ENCODE data around the gene HDAC5. TPM values are rescaled to one million over a fixed set of nuclear protein-coding genes. Genes with fewer than 3 reads are reported as not detected.
"Not testable (repeated sequence)": the region's sequence is repeated elsewhere in the genome, so short reads cannot be mapped to it uniquely, and the experiment has no call there.

Gene HDAC5
- total RNA-seq, 4 donors from 2014 or later = 42.4 to 71.0 (median 48.4) TPM

GRCh38 chr17:44062871-44063270, 60.6 kb downstream of the HDAC5 start:
- no peak overlapping the region for H3K4me3 ChIP-seq
- no peak for DNase-seq
- H3K36me3 ChIP-seq = peaks cover 0 to 37% (median 0%) of the 10 kb centered on the region in 3 donors
- H3K27me3 ChIP-seq = no peaks in the 10 kb centered on the region
- no peak for TF ChIP-seq POLR2A (IDR thresholded peaks at IDR 0.05)
- no peak for TF ChIP-seq CTCF (IDR thresholded peaks at IDR 0.05)
- no peaks in the 10 kb centered on the region for H3K9me3 ChIP-seq
- H3K27ac ChIP-seq = no peak overlapping the region
- H3K4me1 ChIP-seq = peaks cover 0 to 32% (median 4%) of the 10 kb centered on the region in 4 donors

- Histone ChIP-seq H3K27ac (no peak overlapping the region), H3K4me1 (peaks cover 0 to 19% (median 0%) of the 10 kb centered on the region in 4 donors), H3K36me3 (peaks cover 0 to 46% (median 0%) of the 10 kb centered on the region in 3 donors), H3K27me3 (no peaks in the 10 kb centered on the region), H3K4me3 (no peak overlapping the region), H3K9me3 (no peaks in the 10 kb centered on the region)
- DNase-seq = no peak
- TF ChIP-seq CTCF (IDR thresholded peaks at IDR 0.05) (no peak), POLR2A (IDR thresholded peaks at IDR 0.05) (no peak)
Observed at GRCh38 chr17:44061446-44061845, 62.0 kb downstream of the HDAC5 start.

GRCh38 chr17:44059101-44059892, 64.1 kb downstream of the HDAC5 start:
- H3K9me3 ChIP-seq = no peaks in the 10 kb centered on the region
- no peak for DNase-seq
- H3K27me3 ChIP-seq = no peaks in the 10 kb centered on the region
- H3K4me1 ChIP-seq = peaks cover 0 to 6% (median 0%) of the 10 kb centered on the region in 4 donors
- H3K27ac ChIP-seq = no peak overlapping the region
- H3K4me3 ChIP-seq = no peak overlapping the region
- peaks cover 0 to 58% (median 0%) of the 10 kb centered on the region in 3 donors for H3K36me3 ChIP-seq
- TF ChIP-seq POLR2A (IDR thresholded peaks at IDR 0.05) (no peak), CTCF (IDR thresholded peaks at IDR 0.05) (no peak)

GRCh38 chr17:44053125-44053872, 70.1 kb downstream of the HDAC5 start:
- Histone ChIP-seq H3K27ac (no peak overlapping the region), H3K4me1 (no peaks in the 10 kb centered on the region), H3K9me3 (no peaks in the 10 kb centered on the region), H3K4me3 (no peak overlapping the region), H3K36me3 (peaks cover 0 to 75% (median 0%) of the 10 kb centered on the region in 3 donors), H3K27me3 (no peaks in the 10 kb centered on the region)
- DNase-seq = no peak
- no peak for TF ChIP-seq POLR2A (IDR thresholded peaks at IDR 0.05)
- no peak for TF ChIP-seq CTCF (IDR thresholded peaks at IDR 0.05)

GRCh38 chr17:44049294-44050060, 74.0 kb downstream of the HDAC5 start:
- no peak overlapping the region for H3K4me3 ChIP-seq
- H3K9me3 ChIP-seq = no peaks in the 10 kb centered on the region
- peaks cover 0 to 59% (median 0%) of the 10 kb centered on the region in 3 donors for H3K36me3 ChIP-seq
- H3K27me3 ChIP-seq = no peaks in the 10 kb centered on the region
- H3K4me1 ChIP-seq = no peaks in the 10 kb centered on the region
- DNase-seq = no peak
- H3K27ac ChIP-seq = no peak overlapping the region
- TF ChIP-seq CTCF (IDR thresholded peaks at IDR 0.05) = no peak

GRCh38 chr17:44046893-44047292, 76.5 kb downstream of the HDAC5 start:
- H3K36me3 ChIP-seq = peaks cover 0 to 40% (median 0%) of the 10 kb centered on the region in 3 donors
- not testable (repeated sequence) for H3K27me3 ChIP-seq

More at GRCh38 chr17:44046893-44047292, 76.5 kb downstream of the HDAC5 start:
- H3K4me3 ChIP-seq, H3K27ac ChIP-seq, DNase-seq, H3K4me1 ChIP-seq, H3K9me3 ChIP-seq: not testable (repeated sequence)
